Lower leg skin (tissue), 3 donors: Measurements from ENCODE around the gene CAMTA1.

Source experiments
- CTCF ChIP-seq, 3 donors: fragments of 450-650 bp; IDR thresholded peaks; one replicate each; pipeline ENCODE4 v1.5.1; 2016; ENCODE audit warnings: antibody characterized with exemption in 3 of 3, mild to moderate bottlenecking in 3 of 3, moderate library complexity in 2 of 3
- POLR2A ChIP-seq, 2 donors: fragments of 450-650 bp; IDR thresholded peaks; one replicate each; pipeline ENCODE4 v1.6.1; 2016 to 2017; ENCODE audit warnings: antibody characterized with exemption in 2 of 2, mild to moderate bottlenecking in 1 of 2, moderate library complexity in 1 of 2

- TF ChIP-seq CTCF (IDR thresholded peaks at IDR 0.05), result no peak
- no peak for TF ChIP-seq POLR2A (IDR thresholded peaks at IDR 0.05)
These were observed 495.2 kb downstream of the CAMTA1 start for GRCh38 chr1:7280347-7280960.
